Measurements from ENCODE around the gene ANKH.

ANKH gene

DNA sequence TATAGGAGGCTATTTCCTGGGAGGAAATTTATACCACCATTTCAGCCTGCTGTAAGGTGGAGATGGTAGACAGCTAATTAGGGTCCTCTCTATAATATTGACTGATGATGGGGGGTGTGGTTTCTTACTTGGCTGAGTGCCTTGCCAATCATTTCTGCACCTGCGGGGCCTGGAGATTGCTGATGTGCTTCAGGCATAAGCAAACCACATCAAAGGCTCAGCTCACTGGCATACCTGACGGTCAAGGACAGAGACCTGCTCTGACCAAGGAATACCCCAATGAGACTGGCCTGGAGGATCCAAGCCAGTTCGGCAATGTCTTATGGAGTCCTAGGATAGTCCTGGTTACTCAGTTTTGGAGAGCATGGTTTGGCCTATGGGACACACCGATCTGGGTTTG, 29.5 kb downstream of the ANKH start:
- no peak for TF ChIP-seq EP300 (IDR thresholded peaks at IDR 0.05; ENCODE audit: borderline replicate concordance)
- no peak for TF ChIP-seq FOXM1 (IDR thresholded peaks at IDR 0.05; ENCODE audit: borderline replicate concordance, low read depth)
- no peak for TF ChIP-seq REST (IDR thresholded peaks at IDR 0.05; ENCODE audit: low read depth)
- TF ChIP-seq TCF12 (IDR thresholded peaks at IDR 0.05; ENCODE audit: low read depth) = no peak
- no peak for TF ChIP-seq CREB1 (IDR thresholded peaks at IDR 0.05; ENCODE audit: low read depth)

- TF ChIP-seq TAF1 (IDR thresholded peaks at IDR 0.05; ENCODE audit: low read depth) (no peak), TCF12 (IDR thresholded peaks at IDR 0.05; ENCODE audit: low read depth) (no peak), FOXM1 (IDR thresholded peaks at IDR 0.05; ENCODE audit: borderline replicate concordance, low read depth) (no peak), EGR1 (IDR thresholded peaks at IDR 0.05) (no peak), USF1 (IDR thresholded peaks at IDR 0.05) (no peak), RAD21 (IDR thresholded peaks at IDR 0.05; ENCODE audit: low read depth) (no peak), YY1 (IDR thresholded peaks at IDR 0.05; ENCODE audit: low read depth) (no peak), CREB1 (IDR thresholded peaks at IDR 0.05; ENCODE audit: low read depth) (no peak), EP300 (IDR thresholded peaks at IDR 0.05; ENCODE audit: borderline replicate concordance) (no peak), NFIC (IDR thresholded peaks at IDR 0.05) (no peak), CEBPB (IDR thresholded peaks at IDR 0.05) (no peak), ZBTB7A (IDR thresholded peaks at IDR 0.05; ENCODE audit: low read depth) (no peak), REST (IDR thresholded peaks at IDR 0.05; ENCODE audit: low read depth) (no peak), TEAD4 (IDR thresholded peaks at IDR 0.05) (no peak)
- TF ChIP-seq, protein P1, sequence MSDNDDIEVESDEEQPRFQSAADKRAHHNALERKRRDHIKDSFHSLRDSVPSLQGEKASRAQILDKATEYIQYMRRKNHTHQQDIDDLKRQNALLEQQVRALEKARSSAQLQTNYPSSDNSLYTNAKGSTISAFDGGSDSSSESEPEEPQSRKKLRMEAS (IDR thresholded peaks at IDR 0.05) = no peak
These were observed 31.0 kb downstream of the ANKH start for GRCh38 chr5:14840624-14841023.

GRCh38 chr5:14838396-14839319, 32.9 kb downstream of the ANKH start:
- TF ChIP-seq TCF12 (IDR thresholded peaks at IDR 0.05; ENCODE audit: low read depth) = no peak
- TF ChIP-seq YY1 (IDR thresholded peaks at IDR 0.05; ENCODE audit: low read depth) = no peak
- no peak for TF ChIP-seq TEAD4 (IDR thresholded peaks at IDR 0.05)
- TF ChIP-seq EGR1 (IDR thresholded peaks at IDR 0.05) = no peak

DNA sequence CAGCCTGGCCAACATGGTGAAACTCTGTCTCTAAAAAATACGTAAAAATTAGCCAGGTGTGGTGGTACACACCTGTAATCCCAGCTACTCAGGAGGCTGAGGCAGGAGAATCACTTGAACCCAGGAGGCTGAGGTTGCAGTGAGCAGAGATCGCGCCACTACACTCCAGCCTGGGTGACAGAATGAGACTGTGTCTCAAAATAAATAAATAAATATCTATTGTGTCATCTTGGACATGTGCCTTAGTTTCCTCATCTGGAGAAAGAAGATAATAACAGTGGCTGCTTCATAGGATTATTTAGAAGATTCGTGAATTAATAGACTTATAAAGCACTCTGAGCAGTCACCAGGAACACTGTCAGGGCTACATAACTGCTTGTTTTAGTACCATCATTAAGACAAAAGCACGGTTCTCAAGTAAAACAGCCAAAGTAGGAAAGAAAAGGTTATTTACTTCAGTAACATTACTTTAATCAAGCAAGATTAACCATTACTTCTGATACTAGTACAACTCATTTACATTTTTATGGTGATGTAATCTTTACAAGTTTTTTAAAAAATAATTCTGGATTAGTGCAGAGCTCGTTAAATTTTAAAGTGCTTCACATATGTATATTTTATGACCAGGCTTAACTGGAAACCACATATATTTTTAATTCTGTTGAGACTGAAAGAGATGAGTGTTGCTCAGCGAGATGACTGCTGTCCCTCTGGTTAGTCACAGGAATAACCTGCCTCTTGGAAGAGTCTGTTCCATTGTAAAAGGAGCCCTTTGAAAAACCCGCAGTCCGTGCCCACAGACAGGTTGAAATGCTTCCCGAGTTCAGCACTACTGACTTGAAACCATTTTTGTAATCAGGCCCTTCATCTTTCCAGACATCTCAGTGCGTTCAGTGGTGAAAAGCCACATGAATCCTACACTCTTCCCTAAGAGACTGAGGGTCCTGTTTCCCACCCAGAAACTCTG, 36.7 kb downstream of the ANKH start:
- TF ChIP-seq YY1 (IDR thresholded peaks at IDR 0.05; ENCODE audit: low read depth) (no peak), EGR1 (IDR thresholded peaks at IDR 0.05) (no peak), REST (IDR thresholded peaks at IDR 0.05; ENCODE audit: low read depth) (no peak), FOXM1 (IDR thresholded peaks at IDR 0.05; ENCODE audit: borderline replicate concordance, low read depth) (no peak)

GRCh38 chr5:14834062-14834461, 37.5 kb downstream of the ANKH start:
- TF ChIP-seq CREB1 (IDR thresholded peaks at IDR 0.05; ENCODE audit: low read depth) = no peak
- TF ChIP-seq ZBTB7A (IDR thresholded peaks at IDR 0.05; ENCODE audit: low read depth) = no peak
- TF ChIP-seq RAD21 (IDR thresholded peaks at IDR 0.05; ENCODE audit: low read depth) = no peak
- no peak for TF ChIP-seq EGR1 (IDR thresholded peaks at IDR 0.05)
- TF ChIP-seq TCF12 (IDR thresholded peaks at IDR 0.05; ENCODE audit: low read depth) = no peak
- no peak for TF ChIP-seq EP300 (IDR thresholded peaks at IDR 0.05; ENCODE audit: borderline replicate concordance)
- TF ChIP-seq TAF1 (IDR thresholded peaks at IDR 0.05; ENCODE audit: low read depth) = no peak
- TF ChIP-seq TEAD4 (IDR thresholded peaks at IDR 0.05) = no peak

Measured in Ishikawa (cell line).